ENCODE measurements around the gene EXOC3L4.
"Not testable (repeated sequence)": the region's sequence is repeated elsewhere in the genome, so short reads cannot be mapped to it uniquely, and the experiment has no call there.

EXOC3L4 gene

DNA sequence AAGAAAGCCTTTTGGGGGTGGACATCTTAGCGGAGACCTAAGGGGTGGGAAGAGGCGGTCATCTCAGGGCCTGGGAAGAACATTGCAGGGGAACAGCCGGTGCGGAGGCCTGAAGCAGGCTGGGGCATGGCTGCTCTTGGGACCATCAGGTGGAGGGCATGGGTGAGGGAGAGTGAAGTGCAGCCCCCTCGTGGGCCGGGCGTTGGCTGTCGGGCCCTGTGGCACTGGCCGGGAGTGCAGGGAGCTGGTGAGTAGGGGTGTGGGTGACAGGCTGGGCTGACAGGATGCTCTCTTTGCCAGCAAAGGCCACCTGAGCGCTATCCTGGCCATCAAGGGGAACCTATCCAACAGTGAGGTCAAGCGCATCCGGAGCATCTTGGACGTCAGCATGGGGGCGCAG, 40.4 kb downstream of the EXOC3L4 start:
- no peak for DNase-seq

GRCh38 chr14:103135333-103136260, 41.1 kb downstream of the EXOC3L4 start:
- no peak for DNase-seq

DNA sequence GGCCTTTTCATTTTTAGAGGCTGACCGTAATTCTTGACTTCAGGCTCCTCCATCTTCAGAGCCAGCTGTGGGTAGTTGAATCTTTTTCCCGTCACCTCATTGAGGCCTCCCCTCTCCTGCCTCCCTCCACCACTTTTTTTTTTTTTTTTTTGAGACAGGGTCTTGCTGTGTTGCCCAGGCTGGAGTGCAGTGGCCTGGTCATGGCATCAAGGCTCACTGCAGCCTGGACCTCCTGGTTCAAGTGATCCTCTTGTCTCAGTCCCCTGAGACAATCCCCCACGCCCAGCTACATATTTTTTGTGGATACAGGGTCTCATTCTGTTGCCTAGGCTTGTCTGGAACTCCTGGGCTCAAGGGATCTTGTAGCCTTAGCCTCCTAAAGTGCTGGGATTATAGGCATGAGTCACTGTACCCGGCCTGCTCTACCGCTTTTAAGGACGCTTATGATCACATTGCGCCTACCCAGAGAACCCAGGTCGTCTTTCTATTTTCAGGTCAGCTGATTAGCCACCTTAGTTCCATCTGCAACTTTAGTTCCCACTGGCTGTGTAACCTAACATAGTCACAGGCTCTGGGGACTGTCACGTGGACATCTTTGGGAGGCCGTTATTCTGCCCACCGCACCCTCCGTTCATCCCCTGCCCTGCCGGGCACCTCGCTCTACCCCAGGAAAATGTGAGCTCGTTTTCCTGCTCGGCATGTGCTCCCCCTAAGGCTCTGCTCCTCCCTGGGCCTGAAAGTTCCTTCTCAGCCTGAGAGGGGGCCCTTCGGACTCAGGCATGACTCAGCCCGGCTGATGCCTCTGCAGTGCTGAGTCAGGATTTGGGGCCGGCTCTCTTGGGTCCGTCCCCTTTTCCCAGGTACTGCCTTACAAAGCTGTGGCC, 42.1 kb downstream of the EXOC3L4 start:
- no peak for DNase-seq

DNA sequence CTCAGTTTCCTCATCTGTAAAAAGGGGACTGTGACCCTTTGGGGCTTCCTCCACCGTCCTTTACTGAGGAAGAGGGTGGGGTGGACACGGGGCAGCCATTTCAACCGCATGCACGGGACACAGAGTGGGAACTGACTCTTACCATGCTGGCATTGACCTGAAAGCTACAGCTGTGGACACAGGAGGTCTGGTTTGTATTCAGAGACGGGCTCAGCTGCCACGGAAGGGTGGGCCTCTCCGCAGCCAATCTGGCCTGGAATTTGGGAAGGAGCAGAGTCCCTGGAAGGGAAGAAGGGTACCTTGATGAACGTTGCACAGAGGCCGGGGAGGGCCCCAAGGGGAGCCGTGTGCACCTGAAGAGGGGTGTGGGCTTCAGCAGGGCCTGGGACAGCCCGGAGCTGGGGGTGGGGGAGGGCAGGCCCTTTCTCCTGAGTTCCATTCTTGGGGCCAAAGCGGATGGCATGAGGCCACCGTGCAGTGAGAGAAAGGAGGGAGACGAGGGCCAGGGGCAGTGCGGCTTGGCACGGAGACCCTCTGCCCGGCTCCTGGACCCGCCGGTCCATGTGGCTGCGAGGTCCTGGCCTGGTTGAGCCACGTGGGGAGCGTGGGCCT, 43.3 kb downstream of the EXOC3L4 start:
- DNase-seq: no peak

GRCh38 chr14:103138301-103139131, 44.0 kb downstream of the EXOC3L4 start:
- DNase-seq: no peak

- DNase-seq: no peak
Measured at GRCh38 chr14:103139132-103140025, 44.9 kb downstream of the EXOC3L4 start.

- DNase-seq: no peak
Measured at GRCh38 chr14:103140316-103141109, 46.0 kb downstream of the EXOC3L4 start.

GRCh38 chr14:103141117-103141796, 46.7 kb downstream of the EXOC3L4 start:
- no peak for DNase-seq

DNA sequence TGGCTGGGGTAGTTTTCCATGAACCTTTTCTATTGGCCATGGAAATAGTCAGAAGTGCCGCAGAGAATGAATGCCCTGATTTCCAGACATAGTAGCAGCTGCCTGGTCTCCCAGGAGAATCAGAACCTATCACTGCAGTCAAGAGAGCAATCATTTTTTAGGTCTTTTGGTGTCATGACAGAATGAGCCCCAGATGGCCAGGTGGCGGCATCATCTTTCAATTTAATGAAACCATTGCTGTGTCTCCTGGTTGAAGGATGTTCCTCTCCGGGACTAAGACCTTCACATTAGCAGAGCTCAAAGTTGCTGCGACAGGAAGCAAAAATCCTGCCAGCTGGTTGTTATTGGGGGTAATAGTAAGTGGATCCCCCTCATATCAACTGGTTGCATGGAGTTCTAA, 47.5 kb downstream of the EXOC3L4 start:
- no peak for DNase-seq

GRCh38 chr14:103142721-103143302, 48.3 kb downstream of the EXOC3L4 start:
- no peak for DNase-seq

GRCh38 chr14:103143506-103143905, 49.0 kb downstream of the EXOC3L4 start:
- DNase-seq: no peak

- DNase-seq: no peak
Measured at GRCh38 chr14:103144085-103144484, 49.6 kb downstream of the EXOC3L4 start.

GRCh38 chr14:103146141-103146709, 51.7 kb downstream of the EXOC3L4 start:
- no peak for DNase-seq

- no peak for DNase-seq
Measured at GRCh38 chr14:103149351-103150237, 55.1 kb downstream of the EXOC3L4 start.

DNA sequence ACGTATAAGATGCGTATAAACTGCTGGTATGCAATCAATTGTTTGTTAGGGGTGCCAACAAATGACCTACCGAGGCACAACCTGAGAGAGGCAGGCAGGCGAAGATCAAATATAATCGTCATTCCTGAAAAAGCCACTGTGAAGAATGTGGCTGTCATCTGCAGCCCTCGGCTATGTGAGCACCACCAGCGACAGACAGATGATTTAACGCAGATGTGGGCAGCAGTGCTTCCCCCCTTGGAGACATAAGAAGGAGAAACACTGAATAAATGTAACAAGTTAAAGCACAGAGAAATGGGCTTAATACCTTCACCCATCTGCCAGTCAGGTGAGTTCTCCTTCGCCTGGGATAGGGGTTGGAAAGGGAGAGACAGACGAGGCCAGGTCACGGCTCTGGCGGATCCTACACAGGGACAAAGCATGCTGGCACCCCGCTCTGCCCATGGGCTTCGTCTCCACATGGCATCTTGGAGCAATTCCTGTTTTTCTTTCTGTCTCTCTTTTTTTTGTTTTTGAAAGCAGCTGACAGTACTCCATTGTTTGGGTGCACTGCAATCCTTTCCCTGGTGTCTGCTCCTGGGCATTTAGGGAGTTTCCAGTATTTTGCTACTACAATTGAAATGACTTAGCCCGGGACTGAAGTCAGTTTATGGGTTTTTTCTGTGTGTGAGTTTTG, 56.9 kb downstream of the EXOC3L4 start:
- DNase-seq: no peak

DNA sequence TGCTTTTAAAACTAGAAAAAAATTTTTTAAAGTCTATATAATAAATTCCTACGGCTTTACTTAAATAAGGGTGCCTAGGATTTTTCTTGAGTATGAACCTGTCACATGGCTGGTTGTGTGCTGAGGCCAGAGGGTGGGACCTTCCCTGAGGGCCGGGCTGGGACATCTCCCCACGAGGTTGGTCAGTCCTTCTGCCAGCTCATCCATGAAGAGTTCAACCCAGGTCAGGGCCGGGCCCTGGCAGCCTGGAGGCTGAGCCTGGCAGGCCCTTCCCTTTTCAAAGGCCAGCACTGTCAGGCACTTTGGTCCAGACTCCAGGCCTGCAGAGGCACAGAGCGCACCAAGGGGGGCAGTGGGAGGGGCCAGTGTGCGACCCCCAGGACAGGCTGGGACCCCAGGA, 60.5 kb downstream of the EXOC3L4 start:
- no peak for DNase-seq

GRCh38 chr14:103155416-103155815, 60.9 kb downstream of the EXOC3L4 start:
- not testable (repeated sequence) for DNase-seq

All from stimulated activated naive CD4-positive, alpha-beta T cell (primary cell).